H9 (cell line): ENCODE measurements around the gene ACOT8. TPM values are rescaled to one million over a fixed set of nuclear protein-coding genes. Genes with fewer than 3 reads are reported as not detected.

ENCODE experiments used
- DNase-seq: peaks from one replicate; pipeline ENCODE4 v3.0.0-alpha.2; 2017
- H2AFZ ChIP-seq: one replicate; pipeline ENCODE4 v1.6.1; 2013; ENCODE audit warnings: mild to moderate bottlenecking, low read length, control low read depth, moderate library complexity
- H2AK5ac ChIP-seq: 2 replicates; pipeline ENCODE4 v1.6.1; 2013; ENCODE audit warnings: low read length, control low read depth, mixed read lengths; ENCODE audit not compliant: insufficient read length
- H2BK120ac ChIP-seq: one replicate; pipeline ENCODE4 v1.6.1; 2013; ENCODE audit warnings: low read depth, mild to moderate bottlenecking, low read length, control low read depth, inconsistent platforms; ENCODE audit not compliant: poor library complexity, severe bottlenecking
- H2BK12ac ChIP-seq: 2 replicates; pipeline ENCODE4 v1.6.1; 2013; ENCODE audit warnings: low read length, control low read depth, mixed read lengths, low read depth; ENCODE audit not compliant: insufficient read length
- H2BK15ac ChIP-seq: 2 replicates; pipeline ENCODE4 v1.6.1; 2013; ENCODE audit warnings: low read depth, low read length, control low read depth
- H2BK20ac ChIP-seq: one replicate; pipeline ENCODE4 v1.6.1; 2013; ENCODE audit warnings: low read depth, mild to moderate bottlenecking, low read length, control low read depth, inconsistent platforms; ENCODE audit not compliant: poor library complexity, severe bottlenecking
- H2BK5ac ChIP-seq: 2 replicates; pipeline ENCODE4 v1.6.1; 2013; ENCODE audit warnings: low read length, control low read depth, mixed read lengths; ENCODE audit not compliant: insufficient read length
- H3K14ac ChIP-seq: 2 replicates; pipeline ENCODE4 v1.6.1; 2013; ENCODE audit warnings: low read length, control low read depth; ENCODE audit not compliant: insufficient read depth
- H3K18ac ChIP-seq: 2 replicates; pipeline ENCODE4 v1.6.1; 2013; ENCODE audit warnings: low read depth, mild to moderate bottlenecking, mixed read lengths, low read length, control low read depth; ENCODE audit not compliant: insufficient read length
- H3K23ac ChIP-seq: 2 replicates; pipeline ENCODE4 v1.6.1; 2013; ENCODE audit warnings: low read length, control low read depth, mixed read lengths, low read depth; ENCODE audit not compliant: insufficient read length
- H3K23me2 ChIP-seq: 2 replicates; pipeline ENCODE4 v1.6.1; 2013; ENCODE audit warnings: low read depth, mild to moderate bottlenecking, mixed read lengths, low read length, control low read depth; ENCODE audit not compliant: insufficient read length, poor library complexity, severe bottlenecking
- H3K27ac ChIP-seq: 2 replicates; pipeline ENCODE4 v1.5.1; 2013; ENCODE audit warnings: low read length, control low read depth, mixed read lengths, low read depth; ENCODE audit not compliant: insufficient read length
- H3K27me3 ChIP-seq: 2 replicates; pipeline ENCODE4 v1.6.1; 2013; ENCODE audit warnings: low read length, control low read depth, inconsistent platforms; ENCODE audit not compliant: insufficient read depth
- H3K4ac ChIP-seq: 2 replicates; pipeline ENCODE4 v1.6.1; 2013; ENCODE audit warnings: low read depth, mild to moderate bottlenecking, control low read depth, inconsistent platforms, low read length, moderate library complexity
- H3K4me1 ChIP-seq: 2 replicates; pipeline ENCODE4 v1.6.1; 2013; ENCODE audit warnings: low read length, control low read depth, inconsistent platforms; ENCODE audit not compliant: insufficient read depth
- H3K4me2 ChIP-seq: 2 replicates; pipeline ENCODE4 v1.6.1; 2013; ENCODE audit warnings: low read length, control low read depth, mixed read lengths; ENCODE audit not compliant: insufficient read length, insufficient read depth
- H3K56ac ChIP-seq: 2 replicates; pipeline ENCODE4 v1.6.1; 2013; ENCODE audit warnings: low read depth, mild to moderate bottlenecking, mixed read lengths, low read length, control low read depth; ENCODE audit not compliant: insufficient read length
- H3K79me1 ChIP-seq: 2 replicates; pipeline ENCODE4 v1.6.1; 2013; ENCODE audit warnings: low read depth, mild to moderate bottlenecking, moderate library complexity, low read length, control low read depth, inconsistent platforms; ENCODE audit not compliant: insufficient read depth, poor library complexity, severe bottlenecking
- H3K79me2 ChIP-seq: 2 replicates; pipeline ENCODE4 v1.6.1; 2013; ENCODE audit warnings: low read length, control low read depth, inconsistent platforms; ENCODE audit not compliant: insufficient read depth
- H3K9ac ChIP-seq: 2 replicates; pipeline ENCODE4 v1.6.1; 2013; ENCODE audit warnings: low read length, control low read depth, mixed read lengths; ENCODE audit not compliant: insufficient read length; ENCODE audit errors: extremely low read depth
- H3K9me3 ChIP-seq: one replicate; pipeline ENCODE4 v1.6.1; 2013; ENCODE audit warnings: low read depth, low read length, inconsistent platforms; ENCODE audit not compliant: control insufficient read depth
- H3T11ph ChIP-seq: one replicate; pipeline ENCODE4 v1.6.1; 2013; ENCODE audit warnings: mild to moderate bottlenecking, low read length, control low read depth, inconsistent platforms
- H4K20me1 ChIP-seq: one replicate; pipeline ENCODE4 v1.6.1; 2013; ENCODE audit not compliant: control insufficient read depth, insufficient read length, insufficient read depth
- H4K5ac ChIP-seq: 2 replicates; pipeline ENCODE4 v1.6.1; 2013; ENCODE audit warnings: low read depth, mild to moderate bottlenecking, mixed read lengths, low read length, control low read depth; ENCODE audit not compliant: insufficient read length
- H4K8ac ChIP-seq: replicated peaks from 2 replicates; pipeline ENCODE4 v1.6.1; 2013; ENCODE audit warnings: low read length, control low read depth, mixed read lengths, low read depth; ENCODE audit not compliant: insufficient read length
- H4K91ac ChIP-seq: 2 replicates; pipeline ENCODE4 v1.6.1; 2013; ENCODE audit warnings: low read depth, mild to moderate bottlenecking, moderate library complexity, mixed read lengths, low read length, control low read depth; ENCODE audit not compliant: insufficient read length
- H3K27ac Mint-ChIP-seq, 3 experiments: 2 replicates in 2 of 3; 3 replicates in 1 of 3; pipeline ENCODE4 v1.8.0; 2020 to 2021; ENCODE audit warnings: mixed read lengths in 3 of 3, mild to moderate bottlenecking in 1 of 3, moderate library complexity in 1 of 3
- H3K27me3 Mint-ChIP-seq: 2 replicates; pipeline ENCODE4 v1.8.0; 2021; ENCODE audit warnings: low read depth, mild to moderate bottlenecking, moderate library complexity, mixed read lengths
- H3K36me3 Mint-ChIP-seq, 3 experiments: 2 replicates in 2 of 3; 3 replicates in 1 of 3; pipeline ENCODE4 v1.8.0; 2020 to 2021; ENCODE audit warnings: low read depth in 3 of 3, mixed read lengths in 3 of 3; ENCODE audit not compliant: insufficient read depth in 1 of 3
- H3K4me1 Mint-ChIP-seq, 2 experiments: 2 replicates each; pipeline ENCODE4 v1.8.0; 2020; ENCODE audit warnings: mixed read lengths in 2 of 2
- H3K4me3 Mint-ChIP-seq, 2 experiments: 2 replicates in 1 of 2; 3 replicates in 1 of 2; pipeline ENCODE4 v1.8.0; 2020 to 2021; ENCODE audit warnings: mild to moderate bottlenecking in 2 of 2, mixed read lengths in 2 of 2, moderate library complexity in 1 of 2
- H3K9me3 Mint-ChIP-seq, 2 experiments: 2 replicates in 1 of 2; 3 replicates in 1 of 2; pipeline ENCODE4 v1.8.0; 2020; ENCODE audit warnings: mild to moderate bottlenecking in 2 of 2, mixed read lengths in 2 of 2, moderate library complexity in 1 of 2
- WGBS: extraction: QIAGEN DNeasy Blood & Tissue Kit; methylation state at CpG from one replicate; pipeline ENCODE4 v1.1.7; 2013; ENCODE audit warnings: missing lambda C conversion rate, low lambda C conversion rate, mixed read lengths; ENCODE audit not compliant: insufficient read length; ENCODE audit errors: extremely low coverage; 5-methylcytosine and 5-hydroxymethylcytosine counted together
- total RNA-seq: library from RNA; stranded (reverse); gene quantifications from 2 replicates; pipeline ENCODE4 v1.2.1, GENCODE V29; 2021
- TF ChIP-seq, protein P1 (sequence below): fragments of 200-600 bp; sonication (generic); conservative IDR thresholded peaks from 3 replicates; pipeline ENCODE4 v1.8.0; 2021; ENCODE audit warnings: antibody characterized with exemption, mild to moderate bottlenecking

Gene ACOT8
- total RNA-seq, 1 experiment from 2014 or later, result 26.7 TPM

DNA sequence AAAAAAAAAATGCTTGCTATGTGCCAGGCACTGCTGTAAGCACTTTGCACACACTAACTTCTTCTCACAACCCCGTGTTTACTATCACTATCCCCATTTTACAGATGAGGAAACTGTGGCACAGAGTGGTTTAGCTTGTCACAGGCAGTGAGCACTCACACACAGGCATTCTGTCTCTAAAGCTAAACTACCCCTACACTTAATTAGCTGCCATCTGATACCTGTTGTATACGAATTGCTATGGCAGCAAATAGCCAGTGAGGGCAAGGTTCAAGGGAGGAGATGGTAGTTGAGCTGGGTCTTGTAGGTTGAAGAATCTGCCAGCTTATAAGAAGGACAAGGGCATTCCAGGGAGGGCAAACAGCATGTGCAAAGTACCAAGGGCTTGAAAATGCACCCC lies 35.2 kb downstream of the ACOT8 start:
- Histone ChIP-seq H3K27me3 (no peaks in the 10 kb centered on the region; the same call in 1 of the 2 replicates), H3K27ac (no peak overlapping the region), H2BK120ac (no peak overlapping the region), H3K23me2 (no peaks in the 10 kb centered on the region), H2BK12ac (no peak overlapping the region), H2BK15ac (no peak overlapping the region), H4K91ac (no peak overlapping the region), H3K4me2 (no peak overlapping the region), H4K5ac (no peak overlapping the region), H4K20me1 (no peaks in the 10 kb centered on the region), H3K4me1 (no peaks in the 10 kb centered on the region), H3K79me2 (no peaks in the 10 kb centered on the region), H3K18ac (no peak overlapping the region), H3K56ac (no peak overlapping the region), H2AFZ (no peak overlapping the region), H3K14ac (no peak overlapping the region), H2AK5ac (no peak overlapping the region), H3K4ac (no peak overlapping the region), H2BK5ac (no peak overlapping the region), H4K8ac (no peak overlapping the region), H3K23ac (no peak overlapping the region), H3K79me1 (no peaks in the 10 kb centered on the region), H2BK20ac (no peak overlapping the region), H3K9ac (no peak overlapping the region), H3T11ph (no peak overlapping the region), H3K9me3 (no peaks in the 10 kb centered on the region)
- TF ChIP-seq, protein P1, sequence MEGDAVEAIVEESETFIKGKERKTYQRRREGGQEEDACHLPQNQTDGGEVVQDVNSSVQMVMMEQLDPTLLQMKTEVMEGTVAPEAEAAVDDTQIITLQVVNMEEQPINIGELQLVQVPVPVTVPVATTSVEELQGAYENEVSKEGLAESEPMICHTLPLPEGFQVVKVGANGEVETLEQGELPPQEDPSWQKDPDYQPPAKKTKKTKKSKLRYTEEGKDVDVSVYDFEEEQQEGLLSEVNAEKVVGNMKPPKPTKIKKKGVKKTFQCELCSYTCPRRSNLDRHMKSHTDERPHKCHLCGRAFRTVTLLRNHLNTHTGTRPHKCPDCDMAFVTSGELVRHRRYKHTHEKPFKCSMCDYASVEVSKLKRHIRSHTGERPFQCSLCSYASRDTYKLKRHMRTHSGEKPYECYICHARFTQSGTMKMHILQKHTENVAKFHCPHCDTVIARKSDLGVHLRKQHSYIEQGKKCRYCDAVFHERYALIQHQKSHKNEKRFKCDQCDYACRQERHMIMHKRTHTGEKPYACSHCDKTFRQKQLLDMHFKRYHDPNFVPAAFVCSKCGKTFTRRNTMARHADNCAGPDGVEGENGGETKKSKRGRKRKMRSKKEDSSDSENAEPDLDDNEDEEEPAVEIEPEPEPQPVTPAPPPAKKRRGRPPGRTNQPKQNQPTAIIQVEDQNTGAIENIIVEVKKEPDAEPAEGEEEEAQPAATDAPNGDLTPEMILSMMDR, result no peak
- H3K27ac Mint-ChIP-seq, result no peak overlapping the region
- H3K4me3 Mint-ChIP-seq, result no peak overlapping the region; a peak in 2 of 5 replicates
- no peaks in the 10 kb centered on the region; a peak in 1 of 5 replicates for H3K9me3 Mint-ChIP-seq
- peaks cover 28% of the 10 kb centered on the region for H3K27me3 Mint-ChIP-seq
- peaks cover 22 to 35% of the 10 kb centered on the region in 2 experiments for H3K4me1 Mint-ChIP-seq
- no CpG with 5 or more reads among the region's 2 CpGs for WGBS
- no peak for DNase-seq
- H3K36me3 Mint-ChIP-seq, result peaks cover under 1 to 6% (median 2%) of the 10 kb centered on the region in 3 experiments; a peak in 6 of 7 replicates
